ENCODE measurements around the gene PFKL.

Gene PFKL

DNA sequence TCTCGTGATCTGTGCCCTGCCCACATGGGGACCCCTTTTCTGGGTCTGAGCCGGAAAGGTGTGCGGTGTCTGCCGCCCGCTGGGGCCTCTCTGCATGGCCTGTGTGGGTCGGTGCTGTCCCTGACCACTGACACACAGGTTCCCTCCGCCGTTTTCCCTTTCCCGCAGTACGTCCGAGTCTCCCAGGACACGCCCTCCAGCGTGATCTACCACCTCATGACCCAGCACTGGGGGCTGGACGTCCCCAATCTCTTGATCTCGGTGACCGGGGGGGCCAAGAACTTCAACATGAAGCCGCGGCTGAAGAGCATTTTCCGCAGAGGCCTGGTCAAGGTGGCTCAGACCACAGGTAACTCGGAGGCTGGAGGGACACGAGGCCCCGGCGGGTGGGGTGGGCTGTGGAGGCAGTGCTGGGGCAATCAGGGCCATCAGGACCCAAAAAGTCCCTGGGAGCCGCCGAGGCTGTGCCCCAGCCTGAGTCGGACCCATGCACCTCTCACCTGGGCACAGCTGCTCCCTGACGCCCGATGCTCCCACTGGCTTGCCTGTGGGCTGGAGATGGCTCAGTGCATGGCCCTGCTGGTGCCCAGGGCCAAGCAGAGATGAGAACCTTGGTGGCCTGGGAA is 66.8 kb downstream of the PFKL start:
- DNase-seq, result no peak

DNA sequence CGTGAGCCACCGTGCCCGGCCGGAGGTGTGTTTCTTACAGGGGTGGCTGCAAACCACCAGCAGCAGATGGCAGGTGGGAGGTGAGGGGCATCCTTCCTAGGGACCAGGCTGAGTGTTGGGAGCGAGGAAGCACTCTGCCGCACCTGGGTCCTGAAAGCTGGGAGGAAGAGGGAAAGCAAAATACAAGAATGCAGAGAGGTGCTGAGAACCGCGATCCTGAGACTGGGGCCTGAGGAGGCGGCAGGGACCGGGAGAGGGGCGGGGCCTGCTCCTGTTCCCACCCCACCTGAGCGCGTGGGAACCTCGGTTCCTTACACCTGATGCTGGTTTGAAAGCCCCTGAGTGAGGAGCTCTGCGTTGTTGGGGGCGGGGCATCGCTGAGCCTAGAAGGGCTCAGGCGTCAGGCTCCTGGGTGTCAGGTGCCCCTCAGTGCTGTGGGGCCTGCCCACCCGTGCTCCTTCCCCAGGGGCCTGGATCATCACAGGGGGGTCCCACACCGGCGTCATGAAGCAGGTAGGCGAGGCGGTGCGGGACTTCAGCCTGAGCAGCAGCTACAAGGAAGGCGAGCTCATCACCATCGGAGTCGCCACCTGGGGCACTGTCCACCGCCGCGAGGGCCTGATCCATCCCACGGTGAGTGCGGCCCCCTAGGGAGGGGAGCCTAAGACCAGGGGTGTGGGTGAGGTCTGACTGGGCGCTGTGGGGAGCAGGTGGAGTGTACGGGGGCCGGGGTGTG is 69.0 kb downstream of the PFKL start:
- DNase-seq, result no peak

DNA sequence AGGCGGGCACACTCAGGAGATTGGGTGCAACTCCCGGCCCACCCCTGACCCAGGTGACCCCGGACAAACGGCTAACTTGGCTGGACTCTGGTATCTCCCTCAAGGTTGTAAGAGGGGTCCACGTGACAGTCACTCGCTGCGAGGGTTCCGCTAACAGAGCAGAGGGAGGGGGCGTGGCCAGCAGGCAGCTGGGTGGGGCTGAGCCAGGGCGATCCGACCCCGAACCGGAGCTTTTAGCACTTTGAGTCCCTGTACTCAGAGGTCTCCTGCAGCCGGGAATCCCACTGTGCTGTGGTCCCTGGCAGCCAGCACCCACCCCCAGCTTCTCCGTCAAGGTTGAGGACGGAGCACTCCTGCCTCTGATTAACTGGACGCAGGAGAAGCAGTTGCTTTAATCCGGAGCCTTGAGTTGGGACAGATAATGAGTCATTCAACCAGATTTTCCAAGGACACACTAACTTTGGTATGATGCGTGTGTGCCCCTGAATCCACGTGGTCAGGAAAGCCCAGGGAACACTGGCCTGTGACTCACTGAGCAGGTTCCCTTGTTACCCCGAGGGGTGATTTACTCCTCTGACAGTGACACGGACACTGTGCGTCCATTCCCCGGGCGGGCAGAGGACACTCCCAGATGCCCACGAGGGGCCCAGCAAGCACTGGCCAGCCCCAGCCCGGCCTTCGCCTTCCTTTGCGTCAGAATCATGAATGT is 70.3 kb downstream of the PFKL start:
- no peak for DNase-seq

DNA sequence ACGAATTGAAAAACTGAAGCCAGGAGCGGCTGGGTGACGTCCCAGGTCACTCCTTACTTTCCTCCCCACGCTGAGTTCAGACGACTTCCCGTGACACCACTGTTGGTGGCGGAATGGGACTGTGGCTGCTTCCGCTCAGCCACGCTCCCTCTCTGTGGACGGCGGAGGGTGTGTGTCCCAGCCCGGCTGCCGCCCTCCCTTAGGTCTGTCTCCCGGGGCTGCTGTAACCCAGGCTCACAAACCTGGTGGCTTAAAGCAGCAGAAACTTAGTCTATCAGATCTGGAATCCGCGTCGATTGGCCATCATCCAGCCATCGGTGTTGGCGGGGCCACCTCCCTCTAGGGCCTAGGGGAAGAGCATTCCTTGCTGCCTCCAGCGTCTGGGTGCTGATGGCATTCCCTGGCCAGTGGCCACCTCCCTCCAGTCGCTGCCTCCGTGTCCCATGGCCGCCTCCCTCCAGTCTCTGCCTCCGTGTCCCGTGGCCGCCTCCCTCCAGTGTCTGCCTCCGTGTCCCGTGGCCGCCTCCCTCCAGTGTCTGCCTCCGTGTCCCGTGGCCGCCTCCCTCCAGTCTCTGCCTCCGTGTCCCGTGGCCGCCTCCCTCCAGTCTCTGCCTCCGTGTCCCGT is 71.0 kb downstream of the PFKL start:
- no peak for DNase-seq

DNA sequence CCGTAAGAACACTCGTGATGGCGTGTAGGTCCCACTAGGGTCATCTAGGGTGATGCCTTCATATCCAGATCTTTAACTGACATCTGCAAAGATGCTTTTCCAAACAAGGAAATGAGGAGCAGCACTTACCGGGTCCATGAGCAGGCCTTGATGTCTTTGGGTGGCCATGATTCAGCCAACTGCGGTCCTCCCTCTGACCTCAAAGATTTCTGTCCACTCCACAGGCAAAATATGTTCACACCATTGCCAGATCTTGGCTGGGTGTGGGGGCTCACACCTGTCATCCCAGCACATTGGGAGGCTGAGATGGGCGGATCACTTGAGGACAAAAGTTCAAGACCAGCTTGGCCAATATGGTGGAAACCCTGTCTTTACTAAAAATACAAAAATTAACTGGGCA is 71.7 kb downstream of the PFKL start:
- no peak for DNase-seq

DNA sequence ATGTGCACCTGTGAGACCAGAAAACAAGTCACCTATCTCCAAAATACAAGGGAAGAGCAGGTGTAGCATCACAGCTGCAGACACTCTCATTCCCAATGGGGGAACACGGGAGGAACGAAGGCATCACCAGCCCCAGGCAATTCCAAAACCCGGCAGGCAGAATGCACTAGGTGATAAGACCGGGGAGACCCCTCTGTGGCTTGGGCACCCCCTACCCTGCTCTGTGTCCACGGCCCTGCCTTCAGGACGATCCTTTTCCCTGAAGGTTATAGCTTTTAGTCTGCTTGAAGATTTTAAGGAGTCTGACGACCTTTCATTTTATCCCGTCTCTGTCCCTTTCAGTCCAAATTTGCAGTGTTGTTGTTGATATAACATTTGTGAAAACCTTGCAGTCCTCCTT is 72.8 kb downstream of the PFKL start:
- DNase-seq, result no peak

DNA sequence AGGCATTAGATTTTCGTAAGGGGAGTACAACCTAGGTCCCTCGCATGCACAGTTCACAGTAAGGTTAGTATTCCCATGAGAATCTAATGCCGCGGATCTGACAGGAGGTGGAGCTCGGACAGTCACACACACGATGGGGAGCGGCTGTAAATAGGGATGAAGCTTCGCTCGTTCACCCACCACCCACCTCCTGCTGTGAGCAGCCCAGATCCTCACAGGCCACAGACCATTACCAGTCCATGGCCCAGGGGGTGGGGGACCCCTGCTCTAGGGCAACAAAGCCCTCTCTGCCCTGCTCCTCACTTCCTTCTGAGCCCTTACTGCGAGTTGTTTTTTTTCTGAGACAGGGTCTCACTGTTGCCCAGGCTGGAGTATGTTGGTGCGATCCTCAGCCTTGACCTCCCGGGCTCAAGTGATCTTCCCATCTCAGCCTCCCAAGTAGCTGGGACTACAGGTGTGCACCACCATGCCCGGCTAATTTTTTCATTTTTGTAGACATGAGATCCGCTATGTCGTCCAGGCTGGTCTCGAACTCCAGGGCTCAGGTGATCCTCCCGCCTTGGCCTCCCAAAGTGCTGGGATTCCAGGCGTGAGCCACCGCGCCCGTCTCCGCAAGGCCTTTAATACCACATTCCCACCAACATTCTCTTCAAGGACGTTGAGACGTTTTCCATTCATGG is 74.9 kb downstream of the PFKL start:
- no peak for DNase-seq

DNA sequence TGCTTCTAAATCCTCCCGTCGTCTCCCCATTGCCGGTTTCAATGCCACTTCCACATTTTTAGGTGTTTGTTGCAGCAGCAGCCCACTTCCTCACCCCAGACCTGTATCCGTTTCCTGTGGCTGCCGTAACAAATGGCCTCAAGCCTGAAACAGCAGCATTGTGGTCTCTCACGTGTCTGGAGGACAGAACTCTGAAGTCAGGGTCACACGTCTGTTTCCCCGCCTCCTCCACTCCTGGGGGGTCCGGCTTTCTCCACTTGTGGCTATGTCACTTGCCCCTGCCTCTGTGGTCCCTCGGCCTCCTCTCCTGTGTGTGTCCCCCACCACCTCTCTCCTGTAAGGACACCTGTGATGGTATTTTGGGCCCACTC is 75.4 kb downstream of the PFKL start:
- DNase-seq, result peak; percentile 52 to 64

DNA sequence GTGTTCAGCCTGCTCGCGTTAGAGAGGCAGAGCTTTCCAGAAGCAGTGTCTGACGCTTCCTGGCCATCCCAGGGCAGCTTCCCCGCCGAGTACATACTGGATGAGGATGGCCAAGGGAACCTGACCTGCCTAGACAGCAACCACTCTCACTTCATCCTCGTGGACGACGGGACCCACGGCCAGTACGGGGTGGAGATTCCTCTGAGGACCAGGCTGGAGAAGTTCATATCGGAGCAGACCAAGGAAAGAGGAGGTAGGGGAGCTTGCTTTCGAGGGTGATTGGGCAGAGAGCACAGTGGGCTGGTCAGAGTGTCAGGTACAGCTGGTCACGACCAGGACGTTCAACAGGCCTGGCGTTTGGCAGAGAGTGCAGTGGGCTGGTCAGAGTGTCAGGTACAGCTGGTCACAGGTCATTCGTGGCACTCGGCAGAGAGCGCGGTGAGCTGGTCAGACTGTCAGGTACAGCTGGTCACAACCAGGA is 75.9 kb downstream of the PFKL start:
- no peak for DNase-seq

DNA sequence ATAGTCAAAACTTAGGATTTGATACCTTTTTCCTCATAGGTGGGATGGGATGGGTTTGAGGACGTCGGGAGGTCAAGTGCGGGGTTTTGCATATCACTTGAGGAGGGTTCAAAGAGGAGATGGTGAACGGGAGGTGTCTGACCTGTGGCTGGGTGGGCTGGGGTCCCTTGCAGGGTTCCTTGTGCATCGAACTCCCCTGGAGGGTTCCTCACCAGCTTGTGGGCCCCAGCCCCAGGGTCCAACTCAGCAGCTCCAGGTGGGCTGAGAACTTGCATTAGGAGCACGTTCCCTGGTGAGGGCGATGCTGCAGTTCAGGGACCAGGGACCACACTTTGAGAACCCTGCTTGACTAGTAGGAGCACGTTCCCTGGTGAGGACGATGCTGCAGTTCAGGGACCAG is 76.8 kb downstream of the PFKL start:
- no peak for DNase-seq
